Neural cell (in vitro differentiated cells): ENCODE measurements around the gene COL4A1.
"Not testable (repeated sequence)": the region's sequence is repeated elsewhere in the genome, so short reads cannot be mapped to it uniquely, and the experiment has no call there.

Experiments
- EP300 ChIP-seq: fragments of 450-650 bp; conservative IDR thresholded peaks from 2 replicates; pipeline ENCODE4 v1.6.1; 2014; ENCODE audit warnings: antibody characterized with exemption, mild to moderate bottlenecking, moderate library complexity; ENCODE audit not compliant: poor library complexity, severe bottlenecking
- EZH2 ChIP-seq: fragments of 200-600, 300-800 bp; shearing (Covaris generic), sonication (generic); IDR thresholded peaks from 2 replicates; pipeline ENCODE4 v1.6.1; 2014; ENCODE audit warnings: antibody characterized with exemption, low read length, borderline replicate concordance, mild to moderate bottlenecking; ENCODE audit not compliant: insufficient read depth, poor library complexity, severe bottlenecking
- POLR2AphosphoS5 ChIP-seq: IDR thresholded peaks from 2 replicates; pipeline ENCODE4 v1.6.1; 2012
- RAD21 ChIP-seq: fragments of 450-650 bp; conservative IDR thresholded peaks from 2 replicates; pipeline ENCODE4 v1.6.1; 2014; ENCODE audit warnings: antibody characterized with exemption, mild to moderate bottlenecking, moderate library complexity
- SMC3 ChIP-seq: fragments of 450-650 bp; conservative IDR thresholded peaks from 2 replicates; pipeline ENCODE4 v1.6.1; 2014; ENCODE audit warnings: antibody characterized with exemption, mild to moderate bottlenecking, moderate library complexity; ENCODE audit not compliant: poor library complexity
- TAF1 ChIP-seq: IDR thresholded peaks from 2 replicates; pipeline ENCODE4 v1.6.1; 2012; ENCODE audit warnings: low read depth
- TF ChIP-seq, protein P1 (sequence below): fragments of 450-650 bp; IDR thresholded peaks from 2 replicates; pipeline ENCODE4 v1.5.1; 2014; ENCODE audit warnings: antibody characterized with exemption, mild to moderate bottlenecking, moderate library complexity; ENCODE audit not compliant: poor library complexity, severe bottlenecking
- TF ChIP-seq, protein P2 (sequence below): IDR thresholded peaks from 2 replicates; pipeline ENCODE4 v1.6.1; 2012; ENCODE audit warnings: borderline replicate concordance

DNA sequence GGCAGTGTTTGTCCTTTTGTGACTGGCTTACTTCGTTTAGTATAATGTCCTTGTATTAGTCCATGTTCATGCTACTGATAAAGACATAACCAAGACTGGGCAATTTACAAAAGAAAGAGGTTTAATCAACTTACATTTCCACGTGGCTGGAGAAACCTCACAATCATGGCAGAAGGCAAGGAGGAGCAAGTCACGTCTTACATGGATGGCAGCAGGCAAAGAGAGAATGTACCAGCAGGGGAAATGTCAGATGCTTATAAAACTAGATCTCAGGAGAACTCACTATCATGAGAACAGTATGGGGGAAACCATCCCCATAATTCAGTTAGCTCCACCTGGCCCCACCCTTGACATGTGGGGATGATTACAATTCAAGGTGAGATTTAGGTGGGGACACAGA lies 14.6 kb upstream of the COL4A1 start:
- TF ChIP-seq, protein P1, sequence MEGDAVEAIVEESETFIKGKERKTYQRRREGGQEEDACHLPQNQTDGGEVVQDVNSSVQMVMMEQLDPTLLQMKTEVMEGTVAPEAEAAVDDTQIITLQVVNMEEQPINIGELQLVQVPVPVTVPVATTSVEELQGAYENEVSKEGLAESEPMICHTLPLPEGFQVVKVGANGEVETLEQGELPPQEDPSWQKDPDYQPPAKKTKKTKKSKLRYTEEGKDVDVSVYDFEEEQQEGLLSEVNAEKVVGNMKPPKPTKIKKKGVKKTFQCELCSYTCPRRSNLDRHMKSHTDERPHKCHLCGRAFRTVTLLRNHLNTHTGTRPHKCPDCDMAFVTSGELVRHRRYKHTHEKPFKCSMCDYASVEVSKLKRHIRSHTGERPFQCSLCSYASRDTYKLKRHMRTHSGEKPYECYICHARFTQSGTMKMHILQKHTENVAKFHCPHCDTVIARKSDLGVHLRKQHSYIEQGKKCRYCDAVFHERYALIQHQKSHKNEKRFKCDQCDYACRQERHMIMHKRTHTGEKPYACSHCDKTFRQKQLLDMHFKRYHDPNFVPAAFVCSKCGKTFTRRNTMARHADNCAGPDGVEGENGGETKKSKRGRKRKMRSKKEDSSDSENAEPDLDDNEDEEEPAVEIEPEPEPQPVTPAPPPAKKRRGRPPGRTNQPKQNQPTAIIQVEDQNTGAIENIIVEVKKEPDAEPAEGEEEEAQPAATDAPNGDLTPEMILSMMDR: not testable (repeated sequence)
- TF ChIP-seq EZH2, SMC3, POLR2AphosphoS5, EP300, TAF1, RAD21: not testable (repeated sequence)
- TF ChIP-seq, protein P2, sequence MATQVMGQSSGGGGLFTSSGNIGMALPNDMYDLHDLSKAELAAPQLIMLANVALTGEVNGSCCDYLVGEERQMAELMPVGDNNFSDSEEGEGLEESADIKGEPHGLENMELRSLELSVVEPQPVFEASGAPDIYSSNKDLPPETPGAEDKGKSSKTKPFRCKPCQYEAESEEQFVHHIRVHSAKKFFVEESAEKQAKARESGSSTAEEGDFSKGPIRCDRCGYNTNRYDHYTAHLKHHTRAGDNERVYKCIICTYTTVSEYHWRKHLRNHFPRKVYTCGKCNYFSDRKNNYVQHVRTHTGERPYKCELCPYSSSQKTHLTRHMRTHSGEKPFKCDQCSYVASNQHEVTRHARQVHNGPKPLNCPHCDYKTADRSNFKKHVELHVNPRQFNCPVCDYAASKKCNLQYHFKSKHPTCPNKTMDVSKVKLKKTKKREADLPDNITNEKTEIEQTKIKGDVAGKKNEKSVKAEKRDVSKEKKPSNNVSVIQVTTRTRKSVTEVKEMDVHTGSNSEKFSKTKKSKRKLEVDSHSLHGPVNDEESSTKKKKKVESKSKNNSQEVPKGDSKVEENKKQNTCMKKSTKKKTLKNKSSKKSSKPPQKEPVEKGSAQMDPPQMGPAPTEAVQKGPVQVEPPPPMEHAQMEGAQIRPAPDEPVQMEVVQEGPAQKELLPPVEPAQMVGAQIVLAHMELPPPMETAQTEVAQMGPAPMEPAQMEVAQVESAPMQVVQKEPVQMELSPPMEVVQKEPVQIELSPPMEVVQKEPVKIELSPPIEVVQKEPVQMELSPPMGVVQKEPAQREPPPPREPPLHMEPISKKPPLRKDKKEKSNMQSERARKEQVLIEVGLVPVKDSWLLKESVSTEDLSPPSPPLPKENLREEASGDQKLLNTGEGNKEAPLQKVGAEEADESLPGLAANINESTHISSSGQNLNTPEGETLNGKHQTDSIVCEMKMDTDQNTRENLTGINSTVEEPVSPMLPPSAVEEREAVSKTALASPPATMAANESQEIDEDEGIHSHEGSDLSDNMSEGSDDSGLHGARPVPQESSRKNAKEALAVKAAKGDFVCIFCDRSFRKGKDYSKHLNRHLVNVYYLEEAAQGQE: not testable (repeated sequence)
